Measurements from ENCODE around the gene APOC4.
"Not testable (repeated sequence)": the region's sequence is repeated elsewhere in the genome, so short reads cannot be mapped to it uniquely, and the experiment has no call there.

APOC4 gene

GRCh38 chr19:44968118-44968517 lies 26.1 kb downstream of the APOC4 start:
- H3K27me3 Mint-ChIP-seq, result no peaks in the 10 kb centered on the region
- no peak overlapping the region for H3K4me3 Mint-ChIP-seq
- peaks cover 23% of the 10 kb centered on the region for H3K36me3 Mint-ChIP-seq (ENCODE audit: low read depth)
- H3K27ac Mint-ChIP-seq, result no peak overlapping the region
- H3K9me3 Mint-ChIP-seq, result no peaks in the 10 kb centered on the region
- no peaks in the 10 kb centered on the region for H3K4me1 Mint-ChIP-seq (ENCODE audit: low read depth)

- H3K27me3 Mint-ChIP-seq, result no peaks in the 10 kb centered on the region
- H3K27ac Mint-ChIP-seq, result no peak overlapping the region
- peaks cover 27% of the 10 kb centered on the region for H3K36me3 Mint-ChIP-seq (ENCODE audit: low read depth)
Observed at GRCh38 chr19:44968670-44969069, 26.6 kb downstream of the APOC4 start.

GRCh38 chr19:44969437-44969836 lies 27.4 kb downstream of the APOC4 start:
- Mint-ChIP-seq H3K4me3 (no peak overlapping the region), H3K36me3 (ENCODE audit: low read depth) (peaks cover 29% of the 10 kb centered on the region), H3K9me3 (no peaks in the 10 kb centered on the region), H3K27me3 (no peaks in the 10 kb centered on the region), H3K27ac (no peak overlapping the region), H3K4me1 (ENCODE audit: low read depth) (no peaks in the 10 kb centered on the region)

More at GRCh38 chr19:44968670-44969069, 26.6 kb downstream of the APOC4 start:
- Mint-ChIP-seq H3K4me1 (ENCODE audit: low read depth) (no peaks in the 10 kb centered on the region), H3K9me3 (no peaks in the 10 kb centered on the region), H3K4me3 (no peak overlapping the region)

DNA sequence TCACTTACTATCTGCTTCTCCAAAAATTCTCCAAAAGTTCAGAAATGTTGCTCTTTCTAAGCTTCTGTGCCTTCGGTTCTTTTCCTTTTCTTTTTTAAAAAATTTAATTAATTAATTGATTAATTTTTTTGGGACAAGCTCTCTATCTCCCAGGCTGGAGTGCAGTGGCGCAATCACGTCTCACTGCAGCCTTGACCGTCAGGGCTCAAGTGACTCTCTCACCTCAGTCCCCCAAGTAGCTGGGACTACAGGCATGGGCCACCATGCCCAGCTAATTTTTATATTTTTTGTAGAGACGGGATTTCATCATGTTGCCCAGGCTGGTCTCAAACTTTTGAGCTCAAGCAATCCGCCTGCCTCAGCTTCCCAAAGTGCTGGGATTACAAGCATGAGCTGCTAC lies 29.4 kb downstream of the APOC4 start:
- not testable (repeated sequence) for H3K27ac Mint-ChIP-seq; H3K27me3 Mint-ChIP-seq; H3K9me3 Mint-ChIP-seq; H3K4me1 Mint-ChIP-seq (ENCODE audit: low read depth); H3K4me3 Mint-ChIP-seq
- peaks cover 31% of the 10 kb centered on the region for H3K36me3 Mint-ChIP-seq (ENCODE audit: low read depth)

DNA sequence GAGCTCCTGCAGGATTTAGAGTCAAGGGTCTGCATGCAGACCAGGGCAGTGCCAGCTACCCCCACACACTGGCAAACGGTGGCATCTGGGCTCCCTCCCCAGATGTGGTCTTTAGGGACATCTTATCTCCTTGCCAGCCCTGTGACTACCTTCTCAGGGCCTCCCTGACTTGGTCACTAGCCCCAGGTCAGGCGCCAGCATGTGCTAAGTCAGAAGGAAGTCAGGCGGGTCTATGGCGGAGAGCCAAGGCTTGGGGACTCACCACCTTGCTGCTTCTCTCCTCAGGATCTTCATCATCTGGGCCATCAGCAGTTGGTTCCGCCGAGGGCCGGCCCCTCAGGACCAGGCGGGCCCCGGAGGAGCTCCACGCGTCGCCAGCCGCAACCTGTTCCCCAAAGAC lies 30.8 kb downstream of the APOC4 start:
- Mint-ChIP-seq H3K27me3 (no peaks in the 10 kb centered on the region), H3K4me3 (no peak overlapping the region), H3K9me3 (no peaks in the 10 kb centered on the region), H3K36me3 (ENCODE audit: low read depth) (peaks cover 34% of the 10 kb centered on the region), H3K27ac (no peak overlapping the region), H3K4me1 (ENCODE audit: low read depth) (no peaks in the 10 kb centered on the region)

DNA sequence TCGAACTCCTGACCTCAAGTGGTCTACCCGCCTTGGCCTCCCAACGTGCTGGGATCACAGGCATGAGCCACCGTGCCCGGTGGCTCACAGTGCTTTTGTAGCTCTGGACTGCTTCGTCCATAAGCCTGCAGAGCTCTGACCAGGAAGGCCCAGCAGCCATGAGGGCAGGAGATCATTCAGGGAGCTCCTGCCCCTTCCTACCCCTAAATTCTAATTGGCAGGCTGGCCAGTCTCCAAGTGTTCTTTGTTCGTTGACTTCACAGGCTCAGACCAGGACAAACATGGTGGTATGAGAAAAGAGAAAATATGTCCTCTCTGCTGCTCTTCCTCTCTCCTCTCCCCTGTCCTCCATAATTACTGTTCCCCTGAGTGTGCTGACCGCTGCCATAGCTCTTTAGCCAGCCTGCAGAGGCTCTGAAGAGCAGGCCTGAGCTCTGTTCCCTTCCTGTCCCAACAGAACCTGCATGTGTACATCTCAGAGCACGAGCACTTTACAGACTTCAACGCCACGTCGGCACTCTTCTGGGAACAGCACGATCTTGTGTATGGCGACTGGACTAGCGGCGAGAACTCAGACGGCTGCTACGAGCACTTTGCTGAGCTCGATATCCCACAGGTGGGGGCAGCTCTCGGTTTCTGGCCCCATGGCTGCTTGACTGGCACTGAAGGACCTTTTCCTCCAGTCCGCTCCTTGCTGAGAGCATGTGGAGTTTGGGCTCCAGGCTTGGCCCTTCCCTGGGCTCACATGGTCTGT lies 32.1 kb downstream of the APOC4 start:
- Mint-ChIP-seq H3K27me3 (no peaks in the 10 kb centered on the region), H3K9me3 (no peaks in the 10 kb centered on the region), H3K4me3 (no peak overlapping the region), H3K36me3 (ENCODE audit: low read depth) (peaks cover 32% of the 10 kb centered on the region), H3K27ac (no peak overlapping the region), H3K4me1 (ENCODE audit: low read depth) (no peaks in the 10 kb centered on the region)

- Mint-ChIP-seq H3K4me3 (no peak overlapping the region), H3K4me1 (ENCODE audit: low read depth) (no peaks in the 10 kb centered on the region), H3K36me3 (ENCODE audit: low read depth) (peaks cover 37% of the 10 kb centered on the region), H3K27me3 (no peaks in the 10 kb centered on the region), H3K9me3 (no peaks in the 10 kb centered on the region), H3K27ac (no peak overlapping the region)
Observed at GRCh38 chr19:44974857-44975256, 32.8 kb downstream of the APOC4 start.

GRCh38 chr19:44975444-44975843 lies 33.4 kb downstream of the APOC4 start:
- Mint-ChIP-seq H3K27me3 (no peaks in the 10 kb centered on the region), H3K9me3 (no peaks in the 10 kb centered on the region), H3K36me3 (ENCODE audit: low read depth) (peaks cover 37% of the 10 kb centered on the region), H3K27ac (no peak overlapping the region), H3K4me3 (no peak overlapping the region), H3K4me1 (ENCODE audit: low read depth) (no peaks in the 10 kb centered on the region)

DNA sequence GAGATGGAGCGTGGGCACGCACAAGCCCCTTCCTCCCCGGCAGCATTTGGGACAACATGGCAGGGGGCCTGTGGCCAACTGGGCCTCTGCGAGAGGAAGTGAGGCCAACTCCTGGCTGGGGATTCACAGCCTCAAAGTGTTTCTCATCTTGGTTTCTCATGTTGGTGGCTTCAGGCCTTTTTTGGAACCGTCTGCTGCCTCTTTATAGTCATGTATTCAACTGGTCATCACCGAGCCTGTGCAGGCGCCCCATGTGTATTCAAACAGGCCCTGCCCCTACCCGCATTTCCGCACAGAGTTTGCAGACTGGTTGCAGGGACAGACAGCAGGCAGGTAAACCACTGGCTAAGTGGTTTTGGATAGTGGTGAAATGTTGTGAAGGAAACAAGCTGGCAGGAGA lies 42.0 kb downstream of the APOC4 start:
- Mint-ChIP-seq H3K9me3 (no peaks in the 10 kb centered on the region), H3K27me3 (no peaks in the 10 kb centered on the region), H3K4me1 (ENCODE audit: low read depth) (no peaks in the 10 kb centered on the region), H3K27ac (no peak overlapping the region), H3K36me3 (ENCODE audit: low read depth) (peaks cover 26% of the 10 kb centered on the region), H3K4me3 (no peak overlapping the region)

GRCh38 chr19:44985445-44985844 lies 43.4 kb downstream of the APOC4 start:
- Mint-ChIP-seq H3K36me3 (ENCODE audit: low read depth) (peaks cover 19% of the 10 kb centered on the region), H3K27me3 (no peaks in the 10 kb centered on the region), H3K4me1 (ENCODE audit: low read depth) (no peaks in the 10 kb centered on the region), H3K4me3 (no peak overlapping the region), H3K9me3 (no peaks in the 10 kb centered on the region), H3K27ac (no peak overlapping the region)

GRCh38 chr19:44986389-44986788 lies 44.4 kb downstream of the APOC4 start:
- H3K4me3 Mint-ChIP-seq, result no peak overlapping the region
- no peaks in the 10 kb centered on the region for H3K9me3 Mint-ChIP-seq
- H3K4me1 Mint-ChIP-seq (ENCODE audit: low read depth), result no peaks in the 10 kb centered on the region
- no peak overlapping the region for H3K27ac Mint-ChIP-seq
- no peaks in the 10 kb centered on the region for H3K27me3 Mint-ChIP-seq
- peaks cover 19% of the 10 kb centered on the region for H3K36me3 Mint-ChIP-seq (ENCODE audit: low read depth)

- Mint-ChIP-seq H3K9me3 (no peaks in the 10 kb centered on the region), H3K27me3 (no peaks in the 10 kb centered on the region), H3K36me3 (ENCODE audit: low read depth) (peaks cover 15% of the 10 kb centered on the region), H3K27ac (no peak overlapping the region), H3K4me3 (no peak overlapping the region), H3K4me1 (ENCODE audit: low read depth) (no peaks in the 10 kb centered on the region)
Observed at GRCh38 chr19:44987148-44987675, 45.2 kb downstream of the APOC4 start.

GRCh38 chr19:44988273-44988672 lies 46.2 kb downstream of the APOC4 start:
- H3K9me3 Mint-ChIP-seq, result no peaks in the 10 kb centered on the region
- H3K4me3 Mint-ChIP-seq, result no peak overlapping the region
- H3K27ac Mint-ChIP-seq, result no peak overlapping the region
- H3K27me3 Mint-ChIP-seq, result no peaks in the 10 kb centered on the region
- no peaks in the 10 kb centered on the region for H3K4me1 Mint-ChIP-seq (ENCODE audit: low read depth)
- peaks cover 15% of the 10 kb centered on the region for H3K36me3 Mint-ChIP-seq (ENCODE audit: low read depth)

GRCh38 chr19:44988896-44989556 lies 47.0 kb downstream of the APOC4 start:
- Mint-ChIP-seq H3K27ac (no peak overlapping the region), H3K36me3 (ENCODE audit: low read depth) (peaks cover 15% of the 10 kb centered on the region), H3K4me3 (no peak overlapping the region), H3K4me1 (ENCODE audit: low read depth) (no peaks in the 10 kb centered on the region), H3K9me3 (no peaks in the 10 kb centered on the region), H3K27me3 (no peaks in the 10 kb centered on the region)

DNA sequence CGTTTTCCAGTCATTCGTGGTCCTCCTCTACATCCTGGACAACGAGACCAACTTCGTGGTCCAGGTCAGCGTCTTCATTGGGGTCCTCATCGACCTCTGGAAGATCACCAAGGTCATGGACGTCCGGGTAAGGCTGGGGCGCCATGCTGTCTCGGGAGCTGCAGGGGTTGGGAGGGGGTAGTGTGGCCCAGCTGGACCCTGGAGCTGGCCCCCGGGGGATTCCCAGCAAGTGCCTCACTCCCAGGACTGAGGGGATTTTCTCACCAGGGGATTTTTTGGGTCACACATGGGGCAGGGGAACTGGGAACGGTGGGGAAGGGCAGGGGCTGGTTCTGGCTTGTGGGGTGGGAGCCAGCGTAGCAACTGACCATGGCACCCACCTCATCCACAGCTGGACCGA lies 48.4 kb downstream of the APOC4 start:
- Mint-ChIP-seq H3K4me1 (ENCODE audit: low read depth) (no peaks in the 10 kb centered on the region), H3K27ac (no peak overlapping the region), H3K36me3 (ENCODE audit: low read depth) (peaks cover 10% of the 10 kb centered on the region), H3K27me3 (no peaks in the 10 kb centered on the region), H3K4me3 (no peak overlapping the region), H3K9me3 (no peaks in the 10 kb centered on the region)

Measured in stimulated activated naive CD8-positive, alpha-beta T cell treated with anti-CD3 and anti-CD28 coated beads, Interleukin-15, Interleukin-2, amounts not matched to agents 100 ng/mL and 50 ng/mL, for 24 hours (primary cell).